Transverse colon (tissue), 4 donors: Measurements from ENCODE around the gene GTPBP2. TPM values are rescaled to one million over a fixed set of nuclear protein-coding genes. Genes with fewer than 3 reads are reported as not detected.

Source experiments
- DNase-seq: peaks from one replicate; pipeline ENCODE4 v3.0.0-alpha.2; 2019
- H3K27ac ChIP-seq, 4 donors: fragments of 200-600 bp; sonication (generic); 2 replicates each; pipeline ENCODE4 v1.5.1; 2016 to 2018; ENCODE audit warnings: inconsistent platforms in 4 of 4
- H3K27me3 ChIP-seq: fragments of 200-600 bp; sonication (generic); 2 replicates; pipeline ENCODE4 v1.5.1; 2017; ENCODE audit warnings: inconsistent platforms
- H3K36me3 ChIP-seq, 4 donors: fragments of 200-600 bp; sonication (generic); 2 replicates each; pipeline ENCODE4 v1.5.1; 2017 to 2019; ENCODE audit warnings: inconsistent platforms in 4 of 4
- H3K4me1 ChIP-seq, 4 donors: fragments of 200-600 bp; sonication (generic); 2 replicates each; pipeline ENCODE4 v1.5.1; 2017 to 2020; ENCODE audit warnings: inconsistent platforms in 4 of 4
- H3K4me3 ChIP-seq, 4 donors: fragments of 200-600 bp; sonication (generic); 1 replicate in 1 of 4; 2 replicates in 3 of 4; pipeline versions ENCODE4 v1.5.1 to v1.6.1; 2017 to 2019; ENCODE audit warnings: inconsistent platforms in 4 of 4
- H3K9me3 ChIP-seq, 2 donors: fragments of 200-600 bp; sonication (generic); 2 replicates each; pipeline ENCODE4 v1.5.1; 2017 to 2019; ENCODE audit warnings: inconsistent platforms in 2 of 2
- EP300 ChIP-seq: sonication (generic); formaldehyde crosslinking; IDR thresholded peaks from one replicate; pipeline ENCODE4 v1.6.1; 2017; ENCODE audit warnings: antibody characterized with exemption, low read depth
- POLR2A ChIP-seq: fragments of 450-650 bp; IDR thresholded peaks from one replicate; pipeline ENCODE4 v1.6.1; 2016; ENCODE audit warnings: antibody characterized with exemption, mild to moderate bottlenecking, moderate library complexity
- POLR2AphosphoS5 ChIP-seq, 3 donors: sonication (generic); formaldehyde crosslinking; IDR thresholded peaks; one replicate each; pipeline ENCODE4 v1.6.1; 2016; ENCODE audit warnings: antibody characterized with exemption in 3 of 3
- WGBS, 2 donors: methylation state at CpG; one replicate each; pipeline ENCODE4 v1.1.5; 2018; ENCODE audit warnings: low coverage in 1 of 2; 5-methylcytosine and 5-hydroxymethylcytosine counted together
- in situ Hi-C, 4 donors: fragments of 200-750 bp; cut with MboI; loops; one replicate each; pipeline versions ENCODE4 v1.15.0 to v1.15.1; 2017; ENCODE audit warnings: low sequenced_read_pairs in 3 of 4, low pct_ligation_motif_present in 1 of 4, low pct_unique_long_range_greater_than_20kb in 1 of 4
- intact Hi-C: fragments of 100-400 bp; cut with DNase I; formaldehyde crosslinking; loops from one replicate; pipeline ENCODE4 v1.15.1; 2023; ENCODE audit warnings: low total_unique reads
- total RNA-seq, 4 donors: library from RNA; depleted of rRNA; stranded (reverse); fragments of >200 nt; gene quantifications; one replicate each; pipeline ENCODE4 v1.1.0, GENCODE V29; 2016
- TF ChIP-seq, protein P1 (sequence below), 5 experiments: fragments of 200-600 bp in 3 of 5; fragments of 450-650 bp in 2 of 5; sonication (generic) in 3 of 5; IDR thresholded peaks; 1 replicate in 2 of 5; 2 replicates in 3 of 5; pipeline ENCODE4 v1.5.1; 2016 to 2017; ENCODE audit warnings: antibody characterized with exemption in 5 of 5, inconsistent platforms in 3 of 5, mild to moderate bottlenecking in 2 of 5, moderate library complexity in 1 of 5

The GTPBP2 gene
- total RNA-seq, 4 donors from 2014 or later, result 83.7 to 115 (median 86.8) TPM

DNA sequence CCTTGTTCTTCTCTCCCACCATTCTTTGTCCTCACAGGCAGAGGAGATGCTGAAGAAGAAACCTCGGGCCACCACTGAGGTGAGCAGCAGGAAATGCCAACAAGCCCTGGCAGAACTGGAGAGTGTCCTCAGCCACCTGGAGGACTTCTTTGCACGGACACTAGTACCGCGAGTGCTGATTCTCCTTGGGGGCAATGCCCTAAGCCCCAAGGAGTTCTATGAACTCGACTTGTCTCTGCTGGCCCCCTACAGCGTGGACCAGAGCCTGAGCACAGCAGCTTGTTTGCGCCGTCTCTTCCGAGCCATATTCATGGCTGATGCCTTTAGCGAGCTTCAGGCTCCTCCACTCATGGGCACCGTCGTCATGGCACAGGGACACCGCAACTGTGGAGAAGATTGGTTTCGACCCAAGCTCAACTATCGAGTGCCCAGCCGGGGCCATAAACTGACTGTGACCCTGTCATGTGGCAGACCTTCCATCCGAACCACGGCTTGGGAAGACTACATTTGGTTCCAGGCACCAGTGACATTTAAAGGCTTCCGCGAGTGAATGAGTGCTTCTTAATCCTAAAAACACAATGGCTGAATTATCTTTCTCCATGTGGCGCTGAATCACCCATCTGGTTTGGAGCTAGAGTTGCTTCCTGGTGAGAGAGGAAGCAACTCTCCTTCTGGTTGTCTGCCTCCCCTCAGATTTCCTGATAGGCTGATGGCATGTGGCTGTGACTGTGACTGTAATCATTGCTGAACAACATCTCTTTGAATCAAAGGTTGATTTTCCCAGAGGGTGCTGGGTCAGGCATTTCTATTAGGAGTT is 11.1 kb upstream of the GTPBP2 start:
- whole genome bisulfite sequencing, 2 donors, result 94% methylated on average over 21 of the region's 21 CpGs; no CpG with 5 or more reads in 1 of the 2 donors
- intact Hi-C loops, result no loop called here
- H3K4me1 ChIP-seq, result peaks cover 20 to 41% (median 33%) of the 10 kb centered on the region in 4 donors

GRCh38 chr6:43636308-43636659 is 7.2 kb upstream of the GTPBP2 start:
- peaks cover 20 to 46% (median 33%) of the 10 kb centered on the region in 4 donors for H3K4me1 ChIP-seq
- no peaks in the 10 kb centered on the region for H3K9me3 ChIP-seq
- TF ChIP-seq POLR2AphosphoS5 (IDR thresholded peaks at IDR 0.05) (no peak), EP300 (no peak), POLR2A (no peak)
- TF ChIP-seq, protein P1, sequence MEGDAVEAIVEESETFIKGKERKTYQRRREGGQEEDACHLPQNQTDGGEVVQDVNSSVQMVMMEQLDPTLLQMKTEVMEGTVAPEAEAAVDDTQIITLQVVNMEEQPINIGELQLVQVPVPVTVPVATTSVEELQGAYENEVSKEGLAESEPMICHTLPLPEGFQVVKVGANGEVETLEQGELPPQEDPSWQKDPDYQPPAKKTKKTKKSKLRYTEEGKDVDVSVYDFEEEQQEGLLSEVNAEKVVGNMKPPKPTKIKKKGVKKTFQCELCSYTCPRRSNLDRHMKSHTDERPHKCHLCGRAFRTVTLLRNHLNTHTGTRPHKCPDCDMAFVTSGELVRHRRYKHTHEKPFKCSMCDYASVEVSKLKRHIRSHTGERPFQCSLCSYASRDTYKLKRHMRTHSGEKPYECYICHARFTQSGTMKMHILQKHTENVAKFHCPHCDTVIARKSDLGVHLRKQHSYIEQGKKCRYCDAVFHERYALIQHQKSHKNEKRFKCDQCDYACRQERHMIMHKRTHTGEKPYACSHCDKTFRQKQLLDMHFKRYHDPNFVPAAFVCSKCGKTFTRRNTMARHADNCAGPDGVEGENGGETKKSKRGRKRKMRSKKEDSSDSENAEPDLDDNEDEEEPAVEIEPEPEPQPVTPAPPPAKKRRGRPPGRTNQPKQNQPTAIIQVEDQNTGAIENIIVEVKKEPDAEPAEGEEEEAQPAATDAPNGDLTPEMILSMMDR (IDR thresholded peaks at IDR 0.05), result no peak
- WGBS, 2 donors, result 0 to 8% methylated on average over 5 to 7 of the region's 7 CpGs
- H3K27ac ChIP-seq, result peak overlapping the region; percentile 87 to 91 (median 90)
- H3K27me3 ChIP-seq, result no peaks in the 10 kb centered on the region
- peaks cover 0 to 14% (median 6%) of the 10 kb centered on the region in 4 donors for H3K36me3 ChIP-seq
- peak overlapping the region; percentile 75 to 97 (median 86) for H3K4me3 ChIP-seq
- in situ Hi-C loops, result no loop called here
- no peak for DNase-seq
- intact Hi-C loops, result no loop called here

More for the DNA sequence above, 11.1 kb upstream of the GTPBP2 start:
- TF ChIP-seq POLR2A (no peak), EP300 (no peak), POLR2AphosphoS5 (IDR thresholded peaks at IDR 0.05) (no peak)
- TF ChIP-seq, protein P1 (IDR thresholded peaks at IDR 0.05), result no peak
- no peaks in the 10 kb centered on the region for H3K9me3 ChIP-seq
- no peak overlapping the region for H3K27ac ChIP-seq
- peaks cover 0 to 19% (median 6%) of the 10 kb centered on the region in 4 donors for H3K36me3 ChIP-seq
- DNase-seq, result no peak
- H3K27me3 ChIP-seq, result no peaks in the 10 kb centered on the region
- in situ Hi-C loops, result no loop called here
- H3K4me3 ChIP-seq, result no peak overlapping the region

DNA sequence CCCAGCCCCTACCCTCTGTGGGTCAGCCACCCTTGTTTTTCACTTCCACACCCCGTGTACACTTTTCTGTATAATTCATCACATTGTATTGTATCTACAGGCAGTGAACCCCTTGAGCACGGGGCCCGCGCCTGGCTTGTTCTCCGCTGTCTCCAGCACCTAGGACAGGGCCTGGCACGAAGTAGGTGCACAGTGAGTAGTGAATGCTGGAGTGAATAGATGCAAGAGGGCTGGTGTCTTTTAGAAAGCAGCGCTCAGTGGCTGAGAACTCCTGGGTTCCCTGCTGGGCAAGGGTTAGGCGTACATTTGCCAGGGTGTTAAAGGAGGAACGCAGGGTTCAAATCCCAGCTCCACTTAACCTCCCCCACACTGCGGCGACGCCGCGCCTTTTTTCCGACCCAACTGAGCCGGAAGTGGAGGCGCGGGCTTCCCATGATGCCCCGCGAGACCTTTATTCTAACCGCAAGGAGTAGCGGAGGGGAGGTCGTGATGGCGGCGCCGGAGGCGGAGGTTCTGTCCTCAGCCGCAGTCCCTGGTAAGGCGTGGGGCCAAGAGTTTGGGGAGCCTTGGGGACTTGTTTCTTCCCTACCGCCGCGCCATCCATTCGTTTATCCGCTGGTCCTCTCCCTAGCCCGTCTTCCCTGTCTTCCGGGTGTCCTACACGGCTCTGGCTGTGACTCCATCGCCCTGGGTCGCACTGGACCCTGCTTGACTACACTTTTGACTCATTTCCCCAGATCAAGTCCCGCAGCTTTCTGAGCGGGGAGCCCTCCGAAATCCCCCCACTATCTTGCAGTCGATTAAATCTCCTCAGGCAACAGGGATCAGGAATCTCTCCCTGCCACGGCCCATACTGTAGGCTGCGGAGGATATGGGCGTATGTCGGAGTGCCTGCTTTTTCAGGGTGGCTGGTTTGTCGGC is 6.6 kb upstream of the GTPBP2 start, which contains the start of gene MAD2L1BP:
TSS of gene MAD2L1BP (plus strand) at position 454 of the 921 bp plus-strand sequence. CDS start at position 490, 36 bp downstream.
- H3K9me3 ChIP-seq, result no peaks in the 10 kb centered on the region
- in situ Hi-C loops (no loop called here), intact Hi-C loops (no loop called here)
- DNase-seq, result peak; percentile 91
- TF ChIP-seq, protein P1 (IDR thresholded peaks at IDR 0.05), result no peak
- peak; percentile 94 to 95 (median 94) for TF ChIP-seq POLR2AphosphoS5 (IDR thresholded peaks at IDR 0.05)
- TF ChIP-seq POLR2A, result peak; percentile 92
- no peak for TF ChIP-seq EP300
- peak within 1 kb of the TSS; percentile 75 to 97 (median 86) for H3K4me3 ChIP-seq
- no peaks in the 10 kb centered on the region for H3K27me3 ChIP-seq
- H3K27ac ChIP-seq, result peak within 1 kb of the TSS; percentile 87 to 91 (median 90)
- WGBS, 2 donors, result 5% methylated on average over 48 of the region's 48 CpGs; no CpG with 5 or more reads in 1 of the 2 donors
- H3K4me1 ChIP-seq, result peaks cover 20 to 46% (median 33%) of the 10 kb centered on the region in 4 donors
- H3K36me3 ChIP-seq, result peaks cover 0 to 10% (median 4%) of the 10 kb centered on the region in 4 donors
